GM04503 (cell line): ENCODE results near the gene IL12RB2.

ENCODE experiments used
- DNase-seq: peaks from one replicate; pipeline ENCODE4 v3.0.0-alpha.2; 2012; ENCODE audit warnings: low read depth

Gene IL12RB2

GRCh38 chr1:67307251-67308060 is at the start of gene IL12RB2:
Gene IL12RB2 (plus strand): TSS chr1:67307873. CDS start chr1:67320369, 12,496 bp downstream.
- DNase-seq = no peak

GRCh38 chr1:67261680-67262079 is 46.0 kb upstream of the IL12RB2 start:
- no peak for DNase-seq

- DNase-seq = no peak
These were observed 44.9 kb upstream of the IL12RB2 start for GRCh38 chr1:67262735-67263134.

DNA sequence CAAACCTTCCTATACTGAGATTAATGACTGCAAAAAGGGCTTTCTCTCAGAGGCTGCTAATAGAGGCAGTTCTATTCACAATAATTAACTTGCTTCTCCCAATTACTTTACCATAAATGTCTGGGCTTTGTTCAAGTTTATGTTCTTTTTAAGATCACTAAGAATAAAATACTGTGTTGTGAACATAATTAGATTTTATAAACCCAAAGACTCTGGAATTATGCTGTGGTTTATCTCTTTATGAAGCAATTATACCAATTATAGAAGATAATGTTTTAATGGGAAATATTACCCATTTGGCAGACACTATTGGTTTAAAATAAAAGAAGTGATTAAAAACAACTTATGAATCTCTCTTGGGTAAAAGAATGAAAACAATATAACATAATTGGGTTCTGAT is 43.5 kb upstream of the IL12RB2 start:
- DNase-seq = no peak

DNA sequence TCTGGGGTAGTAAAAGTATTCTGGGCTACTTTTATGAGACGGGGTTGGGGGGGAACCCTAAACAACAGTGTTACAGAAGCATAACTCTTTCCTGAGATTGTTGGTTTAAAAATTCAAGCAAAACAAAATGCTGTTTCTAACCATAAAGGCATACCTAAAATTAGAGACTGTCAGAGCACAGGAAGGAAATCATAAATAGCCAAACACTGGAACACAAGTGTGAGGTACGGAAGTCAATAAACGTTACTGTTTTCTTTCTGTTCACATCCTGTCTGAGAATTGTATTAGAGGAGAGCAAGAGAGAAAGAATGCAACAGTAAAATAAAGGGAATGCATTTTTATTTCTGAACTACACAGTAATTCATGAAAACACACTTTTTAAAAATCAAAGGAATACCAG is 42.8 kb upstream of the IL12RB2 start:
- DNase-seq = no peak

GRCh38 chr1:67269061-67269460 is 38.6 kb upstream of the IL12RB2 start:
- no peak for DNase-seq

- no peak for DNase-seq
These were observed 37.1 kb upstream of the IL12RB2 start for GRCh38 chr1:67270541-67270940.

GRCh38 chr1:67273591-67273990 is 34.1 kb upstream of the IL12RB2 start:
- DNase-seq = no peak

DNA sequence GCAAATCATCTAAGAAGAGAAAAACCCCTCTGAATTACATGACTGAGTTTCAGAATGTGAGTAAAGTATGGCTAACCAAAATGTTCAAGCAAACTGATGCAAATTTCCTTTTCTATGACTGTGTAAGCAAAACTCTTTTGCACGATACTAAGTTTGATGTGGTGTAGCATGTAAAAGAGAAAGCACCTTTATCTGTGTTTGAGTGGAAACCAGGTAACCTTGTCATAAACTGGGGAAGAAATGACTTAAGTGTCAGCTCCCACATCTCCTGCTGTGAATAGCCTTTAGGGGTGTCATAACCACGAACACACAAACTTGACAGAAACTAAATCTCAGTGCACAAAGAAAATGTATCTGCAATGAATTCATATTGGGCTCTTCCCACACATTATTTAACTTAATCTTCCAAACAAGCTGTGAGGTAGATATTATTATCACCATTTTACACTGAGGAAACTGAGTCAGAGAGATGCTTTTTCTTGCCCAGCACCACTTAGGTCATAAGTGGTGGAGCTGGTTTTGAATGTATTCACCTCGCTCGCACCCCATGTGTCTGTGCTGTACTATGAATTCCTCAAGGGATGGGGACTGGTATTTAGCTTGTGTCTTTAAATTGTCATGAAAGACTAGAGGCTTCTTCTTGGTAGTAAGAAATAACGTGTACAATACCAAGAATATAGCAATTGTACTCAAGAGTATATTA is 32.9 kb upstream of the IL12RB2 start:
- no peak for DNase-seq

DNA sequence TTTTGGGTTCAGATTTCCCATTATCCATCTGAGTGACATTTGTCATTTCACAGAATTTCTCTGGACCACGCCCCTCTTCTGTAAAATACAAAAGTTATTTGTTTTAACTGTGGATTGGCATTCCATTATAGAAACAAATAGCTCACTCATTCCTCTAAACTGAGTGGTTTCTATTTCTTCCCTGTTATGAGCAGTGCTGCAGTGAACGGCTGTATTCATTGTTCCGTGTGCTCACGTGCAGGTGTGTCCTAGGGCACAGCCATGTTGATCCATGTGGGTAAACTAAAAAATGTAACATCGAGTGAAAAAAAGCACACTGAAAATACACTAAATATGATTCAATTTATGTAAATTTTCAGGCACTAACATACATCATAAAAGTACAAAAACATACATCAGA is 27.0 kb upstream of the IL12RB2 start:
- no peak for DNase-seq

DNA sequence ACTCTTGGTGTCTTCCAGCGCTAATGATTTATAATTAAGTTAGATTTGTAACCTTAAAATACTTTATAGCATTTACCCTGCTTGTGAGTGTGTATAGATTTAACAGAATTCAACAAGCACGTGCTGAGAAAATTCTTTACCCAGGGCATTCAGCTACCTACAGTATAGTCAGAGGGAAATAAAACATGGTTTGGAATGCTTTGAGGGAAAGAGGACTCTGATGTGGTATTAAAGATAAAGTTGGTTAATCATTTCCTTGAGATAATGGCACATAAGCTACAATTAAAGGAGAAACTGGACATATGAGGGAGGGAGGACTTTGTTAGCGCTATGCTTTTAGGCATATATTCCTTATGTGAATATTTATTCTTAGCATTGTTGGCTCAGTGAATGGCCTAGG is 26.4 kb upstream of the IL12RB2 start:
- DNase-seq = no peak

DNA sequence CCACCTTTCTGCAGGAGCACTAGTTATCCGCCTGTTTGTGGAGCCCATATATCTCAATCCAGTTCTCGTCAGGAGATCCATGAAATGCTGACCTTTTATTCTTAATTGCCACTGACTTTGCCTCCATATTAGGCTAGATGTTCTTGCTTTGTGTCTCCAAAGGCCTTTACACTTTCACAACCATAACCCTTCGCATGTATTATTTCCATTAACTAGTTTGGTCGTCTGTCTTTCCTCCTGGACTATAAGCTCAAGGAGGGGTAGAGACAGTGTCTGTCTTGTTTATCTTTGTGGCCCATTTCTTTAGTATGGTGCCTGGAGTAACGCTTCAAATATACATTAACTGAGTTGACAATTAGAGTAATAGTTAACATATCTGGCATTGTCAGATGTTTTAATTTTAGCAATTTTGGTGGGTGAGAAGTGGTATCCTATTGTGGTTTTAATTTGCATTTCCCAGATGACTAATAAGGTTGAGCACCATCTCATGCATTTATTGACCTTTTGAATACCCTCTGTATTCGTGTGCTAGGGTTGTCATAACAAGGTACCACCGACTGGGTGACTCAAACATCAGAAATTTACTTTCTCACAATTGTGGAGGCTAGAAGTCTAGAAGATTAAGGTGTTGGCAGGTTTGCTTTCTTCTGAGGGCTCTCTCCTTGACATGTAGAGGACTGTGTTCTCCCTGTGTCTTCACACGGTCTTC is 21.7 kb upstream of the IL12RB2 start:
- no peak for DNase-seq

DNA sequence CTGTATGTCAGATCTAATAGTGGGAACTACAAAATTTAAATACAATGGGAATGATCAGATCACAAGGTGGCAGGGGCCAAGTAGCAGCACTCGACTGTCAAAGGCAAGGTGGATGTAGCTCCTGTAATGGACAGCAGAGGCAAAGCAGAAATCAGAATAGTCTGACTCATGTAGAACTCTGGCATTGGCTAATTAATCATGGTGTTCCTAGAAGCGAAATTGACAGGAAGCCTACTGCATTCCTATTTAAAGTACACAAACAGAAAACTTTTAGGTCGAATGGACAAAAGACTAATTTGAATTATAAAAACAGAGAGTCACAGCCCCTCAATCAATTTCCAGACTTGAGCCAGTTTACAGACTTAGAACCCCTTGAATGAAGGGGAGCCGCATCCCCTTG is 17.4 kb upstream of the IL12RB2 start:
- DNase-seq = no peak

GRCh38 chr1:67294836-67295617 is 12.6 kb upstream of the IL12RB2 start:
- no peak for DNase-seq

GRCh38 chr1:67298762-67299161 is 8.9 kb upstream of the IL12RB2 start:
- DNase-seq = no peak

GRCh38 chr1:67299296-67299695 is 8.4 kb upstream of the IL12RB2 start:
- no peak for DNase-seq

- no peak for DNase-seq
These were observed 7.1 kb upstream of the IL12RB2 start for GRCh38 chr1:67300561-67300960.

DNA sequence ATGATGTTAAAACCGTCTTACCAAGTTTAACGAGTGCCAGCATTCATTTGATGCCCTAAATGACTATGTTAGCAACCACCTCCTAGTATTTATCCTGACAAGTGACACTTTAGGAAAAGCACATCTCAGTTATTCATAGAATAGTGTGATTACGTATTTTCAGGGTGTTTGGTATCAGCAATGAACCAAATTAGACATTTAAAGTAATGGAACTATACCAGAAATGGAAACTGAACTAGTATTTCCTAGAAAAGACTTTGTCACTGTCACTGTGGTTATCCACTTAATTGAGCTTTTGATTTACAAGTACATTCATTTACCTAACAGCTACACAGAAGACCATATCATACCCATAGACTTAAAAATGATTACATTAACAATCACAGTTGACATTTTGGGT is 3.6 kb upstream of the IL12RB2 start:
- DNase-seq = no peak

GRCh38 chr1:67306547-67306946 is 1.1 kb upstream of the IL12RB2 start:
- DNase-seq = no peak

DNA sequence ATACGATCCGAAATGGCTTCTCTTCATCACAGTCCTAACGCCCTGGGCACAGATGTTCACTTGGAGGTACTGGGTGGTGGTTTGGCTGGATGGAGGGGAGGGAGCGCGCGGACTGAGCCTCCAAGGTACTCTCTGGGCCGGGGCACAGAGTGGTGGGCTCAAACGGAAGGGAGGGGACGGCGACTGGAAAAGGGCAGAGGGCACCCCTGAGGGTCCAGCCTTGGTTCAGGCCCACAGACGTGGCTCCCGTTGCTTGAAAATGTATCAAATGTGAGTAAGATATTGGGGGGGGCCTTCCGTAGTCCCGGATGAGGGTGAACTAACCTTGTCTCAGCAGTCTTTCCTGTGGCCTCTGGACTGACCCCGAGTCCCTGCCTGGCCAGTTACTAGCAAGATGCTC is 463 bp downstream of the IL12RB2 start:
- DNase-seq = no peak

GRCh38 chr1:67312615-67313014 is 4.9 kb downstream of the IL12RB2 start:
- no peak for DNase-seq
